GM19238 (cell line): ENCODE measurements around the gene CARD16.
"Not testable (repeated sequence)": the region's sequence is repeated elsewhere in the genome, so short reads cannot be mapped to it uniquely, and the experiment has no call there.

ENCODE experiments used
- DNase-seq: peaks from one replicate; pipeline ENCODE4 v3.0.0; 2011; ENCODE audit warnings: low spot score; ENCODE audit not compliant: insufficient read length

Gene CARD16

DNA sequence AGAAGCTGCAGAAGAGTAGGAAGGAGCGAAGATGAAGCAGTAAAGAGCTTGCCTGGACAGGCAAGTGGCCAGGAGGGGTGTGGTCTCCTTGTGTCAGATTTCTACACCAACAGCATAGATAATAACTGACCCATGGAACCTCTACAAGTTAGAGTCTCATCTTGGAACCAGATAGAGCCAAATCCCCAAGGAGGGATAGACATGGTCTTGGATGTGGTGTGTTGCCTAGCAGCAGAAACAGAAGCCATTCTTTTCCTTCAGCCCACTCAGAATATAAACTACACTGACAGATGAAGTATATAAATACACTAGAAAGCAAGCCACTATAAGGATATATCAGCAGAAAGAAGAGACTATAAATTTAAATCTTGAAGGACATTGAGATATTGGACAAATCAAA is 4.3 kb upstream of the CARD16 start:
- no peak for DNase-seq

DNA sequence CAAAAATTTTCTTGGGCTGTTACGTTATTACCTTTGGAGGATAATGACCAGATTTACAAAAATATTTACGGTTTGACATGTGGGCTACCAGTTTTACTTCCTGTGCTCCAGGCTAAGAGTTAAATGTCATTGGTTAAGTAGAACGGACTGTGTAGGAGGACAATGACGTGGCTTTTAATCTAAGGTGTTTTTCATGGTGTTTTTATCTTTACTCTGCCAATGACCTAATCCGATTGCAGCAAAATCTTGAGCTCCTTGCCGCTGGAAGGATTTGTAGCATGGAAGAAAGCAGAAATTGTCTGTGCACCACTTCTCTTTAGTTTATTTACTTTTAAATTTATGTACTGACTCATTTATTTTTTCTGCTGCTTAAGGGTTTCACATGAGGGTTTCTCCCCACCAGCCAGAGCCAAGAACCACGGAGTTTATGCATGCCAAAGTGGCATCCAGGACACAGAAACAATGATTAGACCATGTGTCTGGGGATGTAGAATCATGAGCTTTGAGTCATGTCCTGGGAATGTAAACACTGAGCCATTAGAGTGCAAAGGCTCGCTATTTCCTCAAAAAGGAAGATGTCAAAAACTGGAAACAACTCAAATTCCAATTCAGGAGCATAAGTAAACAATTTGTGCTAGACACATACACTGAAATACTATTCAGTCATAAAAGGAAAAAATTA is 1.9 kb upstream of the CARD16 start:
- no peak for DNase-seq

DNA sequence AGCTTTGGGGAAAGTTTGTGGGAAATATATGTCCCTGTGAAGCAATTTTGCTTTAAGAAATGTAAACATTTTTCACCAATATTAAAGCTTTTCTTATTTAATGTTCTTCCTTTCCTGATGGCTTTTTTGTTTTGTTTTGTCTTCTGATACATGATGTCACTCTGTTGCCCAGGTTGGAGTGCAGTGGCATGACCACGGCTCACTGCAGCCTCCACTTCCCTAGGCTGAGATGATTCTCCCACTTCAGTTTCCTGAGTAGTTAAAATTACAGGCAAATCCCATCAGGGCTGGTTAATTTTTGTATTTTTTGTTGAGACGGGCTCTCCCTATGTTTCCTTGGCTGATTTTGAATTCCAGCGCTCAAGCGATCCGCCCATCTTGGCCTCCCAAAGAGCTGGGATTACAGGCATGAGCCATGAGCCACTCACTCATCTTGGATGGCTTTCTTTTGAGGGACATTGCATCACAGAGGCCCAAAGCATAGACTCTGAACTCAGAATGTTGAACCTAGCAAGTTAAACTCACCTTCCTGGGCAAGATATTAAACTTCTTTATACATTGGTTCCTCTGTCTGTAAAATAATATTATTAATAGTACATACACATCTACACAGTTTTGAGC is 651 bp upstream of the CARD16 start:
- DNase-seq: no peak

DNA sequence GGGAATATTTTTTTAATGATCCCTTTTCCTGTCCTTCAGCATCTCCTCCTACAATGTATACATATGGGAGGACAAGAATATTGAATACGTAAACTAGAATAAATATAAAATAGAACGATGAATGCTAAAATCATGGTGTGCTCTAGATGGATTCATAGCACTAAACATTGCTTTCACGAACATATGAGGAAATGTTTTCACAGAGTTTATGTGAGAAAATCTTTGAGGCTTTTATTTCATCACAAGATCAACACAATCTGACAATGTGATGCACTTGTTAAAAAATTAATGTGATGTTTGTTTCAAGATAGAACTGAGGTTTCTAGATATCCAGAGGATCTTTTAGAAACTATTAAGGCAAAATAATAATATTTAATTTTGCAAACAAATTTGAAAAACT is 3.0 kb downstream of the CARD16 start:
- no peak for DNase-seq

DNA sequence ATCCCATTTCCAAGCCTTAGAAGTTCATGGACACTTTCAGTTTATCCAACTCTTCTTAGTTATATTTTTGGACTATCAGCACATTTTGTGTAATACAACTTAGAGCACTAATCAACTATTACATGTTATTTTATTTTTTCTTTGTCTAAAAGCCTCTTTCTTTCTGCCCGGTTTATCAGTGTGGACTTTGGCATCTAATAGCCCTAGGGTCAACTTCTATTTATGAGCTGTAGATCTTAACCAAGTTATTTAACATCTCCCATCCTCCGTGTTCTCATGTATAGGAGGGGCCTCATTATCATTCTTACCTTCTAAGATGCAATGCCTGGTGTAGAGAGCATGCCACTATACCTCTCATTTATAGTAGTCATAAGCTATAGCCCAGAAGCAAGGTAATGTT is 4.4 kb downstream of the CARD16 start:
- DNase-seq: no peak

DNA sequence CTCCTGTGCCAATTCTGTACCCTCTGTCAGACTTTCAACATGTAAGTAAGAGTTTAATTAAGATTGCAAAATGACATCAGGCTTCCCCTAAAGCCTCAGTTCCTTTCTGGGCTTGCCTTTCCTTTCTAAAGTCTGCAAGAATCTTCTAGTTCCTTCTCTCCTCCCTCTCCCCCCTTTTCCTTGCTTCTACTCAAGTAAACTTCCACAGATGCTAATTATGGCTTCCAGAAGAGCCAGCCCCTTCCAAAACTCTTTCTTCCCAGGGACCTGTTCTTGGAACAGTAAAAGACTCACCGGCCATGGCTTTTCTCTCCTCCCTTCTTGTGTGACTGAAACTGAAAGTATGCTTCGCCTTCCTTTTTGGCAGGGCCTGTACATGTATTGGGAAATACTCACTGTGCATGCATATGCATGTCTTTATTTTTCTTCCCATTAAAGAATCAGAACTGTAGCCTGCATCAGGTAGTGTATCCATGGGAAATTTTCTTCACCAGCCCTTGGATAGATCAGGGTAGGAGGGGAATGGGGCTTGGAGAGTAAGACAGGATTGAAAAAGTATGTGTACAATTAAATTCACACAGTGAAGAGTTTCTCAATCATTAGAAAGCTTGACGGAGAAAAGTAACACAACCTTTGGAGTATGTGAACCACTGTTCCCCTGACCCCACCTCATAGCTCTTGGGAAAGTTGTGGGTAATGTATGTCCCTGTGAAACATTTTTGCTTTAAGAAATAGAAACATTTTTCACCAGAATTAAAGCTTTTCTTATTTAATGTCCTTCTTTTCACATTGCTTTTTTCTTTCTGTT is 10.1 kb downstream of the CARD16 start, which contains the start of gene CASP1:
Gene CASP1 (minus strand): TSS at position 332 of the 808 bp plus-strand sequence. CDS start 31 bp downstream, at position 301.
- no peak for DNase-seq

DNA sequence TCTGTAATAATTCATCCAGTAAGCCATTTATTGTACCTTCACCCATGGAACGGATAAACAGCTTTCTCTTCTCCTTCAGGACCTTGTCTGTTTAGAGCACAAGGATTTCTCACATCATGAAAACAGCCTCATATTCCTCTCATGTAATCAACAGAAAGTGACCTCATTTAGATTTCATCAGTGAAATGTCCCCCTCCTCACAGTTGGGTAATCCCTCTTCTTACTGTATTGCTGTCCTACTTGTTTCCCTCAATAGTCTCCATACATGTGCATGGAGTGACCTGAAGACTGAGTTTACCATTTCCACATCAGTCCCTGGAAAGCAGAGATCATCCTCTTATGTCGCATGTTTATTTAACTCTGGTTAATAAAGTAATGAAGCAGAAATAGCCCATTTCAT is 10.7 kb downstream of the CARD16 start:
- not testable (repeated sequence) for DNase-seq

DNA sequence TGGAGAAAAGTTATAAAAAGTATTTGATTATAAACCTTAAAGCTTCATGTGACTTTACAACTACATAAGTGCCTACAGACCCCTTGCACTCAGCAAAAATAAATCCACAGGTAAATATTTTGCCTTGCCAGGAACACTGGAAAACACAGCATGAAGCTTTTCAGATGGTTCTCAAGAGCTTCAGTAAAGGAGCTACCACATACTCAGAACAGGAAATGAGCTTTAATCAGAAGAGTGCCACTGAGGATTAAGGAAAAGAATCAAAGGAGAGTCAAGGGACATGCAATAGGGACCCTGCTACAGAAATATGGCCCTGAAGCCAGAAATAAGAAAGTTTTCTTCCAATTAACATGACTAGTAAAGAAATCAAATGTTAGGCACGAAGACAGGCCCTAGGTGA is 11.4 kb downstream of the CARD16 start:
- DNase-seq: no peak

DNA sequence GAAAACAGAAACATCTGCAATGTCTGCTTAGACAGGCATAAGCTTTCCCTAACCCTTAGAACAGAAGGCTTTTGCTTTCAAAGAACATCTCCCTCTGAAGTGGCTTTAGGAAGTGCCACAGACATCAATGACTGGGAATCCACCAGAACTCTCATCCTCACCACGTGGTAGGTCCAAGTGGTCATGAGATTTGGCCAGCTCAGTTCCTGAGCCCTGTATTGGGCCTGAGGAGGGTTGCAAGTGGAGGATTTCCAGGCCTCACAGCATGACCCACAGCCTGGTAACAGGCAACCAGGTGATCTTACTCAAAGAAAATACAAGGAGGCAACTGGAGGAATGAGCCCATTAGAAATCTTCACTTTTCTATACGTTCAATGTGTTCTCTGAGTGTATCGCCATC is 11.8 kb downstream of the CARD16 start:
- no peak for DNase-seq

DNA sequence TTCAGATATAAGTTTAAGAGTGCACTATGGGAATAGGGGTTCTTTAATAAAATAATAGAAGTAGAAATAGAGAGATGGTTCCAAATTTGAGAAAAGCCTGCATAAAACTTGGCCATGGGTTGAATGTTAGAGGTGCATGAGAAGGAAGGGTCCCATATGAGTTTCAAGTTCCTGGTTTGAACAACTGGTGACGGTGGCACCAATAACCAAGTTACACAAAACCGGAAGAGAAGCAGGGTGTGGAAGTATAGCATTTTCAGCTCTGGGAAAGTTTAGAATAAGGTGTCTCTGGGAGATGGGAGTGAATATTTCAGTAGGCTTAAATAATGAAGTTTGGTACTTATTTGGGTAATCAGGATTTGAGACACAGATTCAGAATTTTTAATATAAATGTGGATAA is 12.6 kb downstream of the CARD16 start:
- DNase-seq: no peak

DNA sequence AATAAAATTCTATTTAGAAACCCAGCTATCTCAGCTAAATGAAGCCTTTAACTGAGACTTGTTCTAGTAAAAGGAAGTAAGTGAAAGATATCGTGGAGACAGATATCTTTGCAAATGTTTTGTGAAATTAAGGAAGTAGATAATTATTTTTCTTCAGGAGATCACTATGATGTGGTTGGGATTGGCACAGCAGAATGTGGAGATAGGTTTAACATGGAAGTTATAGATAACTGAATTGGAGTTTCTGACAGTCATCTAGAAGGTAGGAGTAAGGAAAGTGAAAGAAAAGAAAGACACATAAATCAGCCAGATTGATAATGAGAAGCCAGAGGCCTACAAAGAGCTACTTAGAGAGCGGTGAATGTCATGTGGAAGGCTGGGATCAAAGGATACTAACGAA is 17.5 kb downstream of the CARD16 start:
- no peak for DNase-seq

DNA sequence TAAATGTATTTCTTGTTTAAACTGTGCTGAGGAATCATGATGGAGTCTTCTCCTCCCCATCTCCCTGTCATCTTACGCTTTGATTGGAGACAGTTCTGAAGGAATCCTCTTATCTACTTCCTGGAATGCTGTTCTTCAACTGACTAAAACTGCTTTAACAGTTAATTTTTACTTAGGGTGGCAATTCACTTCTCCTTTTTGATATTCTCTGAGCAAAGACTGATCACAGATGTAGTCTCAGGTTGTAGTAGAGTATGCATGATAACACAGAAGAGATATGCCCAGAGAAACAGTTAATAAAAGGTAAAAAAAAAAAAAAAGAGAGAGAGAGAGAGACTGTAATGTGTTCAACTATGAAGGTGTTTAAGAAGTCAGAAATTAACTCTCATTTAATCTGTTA is 20.7 kb downstream of the CARD16 start:
- no peak for DNase-seq

DNA sequence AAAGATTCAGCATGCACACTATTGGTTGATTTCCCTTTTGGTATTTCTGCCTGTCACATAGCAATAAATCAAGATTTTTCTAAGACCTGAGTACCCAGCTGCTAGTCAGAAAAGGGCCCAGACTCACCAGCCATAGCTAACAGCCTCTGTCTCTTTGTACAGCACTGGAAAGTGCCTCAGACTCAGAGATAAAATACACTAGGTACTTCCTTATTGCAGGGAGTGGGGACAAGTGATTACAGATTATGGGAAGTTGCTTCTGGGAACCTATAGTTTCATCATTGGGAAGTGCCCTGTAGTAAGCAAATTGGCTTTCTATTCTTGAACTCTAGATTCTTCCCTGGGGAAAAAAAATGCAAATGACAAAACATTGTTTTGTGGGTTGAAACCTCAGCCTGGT is 22.1 kb downstream of the CARD16 start, which contains the start of gene CASP5:
Gene CASP5 (minus strand): TSS at position 166 of the 400 bp plus-strand sequence. CDS start 32 bp downstream, at position 134.
- no peak for DNase-seq

DNA sequence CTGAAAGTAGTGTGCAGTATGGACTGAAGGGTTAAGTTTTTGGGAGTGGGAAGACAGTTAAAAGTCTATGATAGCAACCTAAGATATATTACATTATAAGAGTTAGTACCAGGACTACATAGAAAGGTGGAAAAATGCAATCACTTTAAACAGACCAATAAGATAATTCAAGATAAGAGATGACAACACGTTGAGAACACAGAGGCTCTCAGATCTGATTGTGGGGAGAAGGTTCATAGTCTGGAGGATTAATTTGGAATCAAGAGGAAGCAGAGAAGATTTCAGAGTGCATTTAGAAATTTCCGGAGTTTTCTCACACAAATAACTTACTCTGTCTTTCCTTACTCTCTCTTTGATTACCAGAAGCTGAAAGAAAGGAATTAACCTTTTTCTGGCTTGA is 22.6 kb downstream of the CARD16 start:
- no peak for DNase-seq

DNA sequence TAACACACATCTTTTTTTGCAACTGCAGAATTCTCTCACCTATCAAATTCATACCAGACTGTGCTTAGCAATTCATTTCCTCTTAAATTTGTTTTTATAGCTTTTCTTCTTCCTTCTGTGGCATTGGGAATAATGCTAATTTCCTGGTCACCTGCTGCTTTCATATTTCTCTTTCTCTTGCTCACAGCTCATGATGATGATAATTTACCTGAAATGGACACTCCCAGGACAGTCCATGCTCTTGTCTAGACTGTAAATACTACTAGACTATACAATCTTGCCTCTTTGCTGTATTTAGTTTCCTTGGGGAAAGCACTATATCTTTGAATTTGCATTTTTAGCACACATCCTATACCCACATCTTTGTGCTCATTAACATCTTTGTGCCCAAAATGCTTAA is 37.7 kb downstream of the CARD16 start:
- no peak for DNase-seq

DNA sequence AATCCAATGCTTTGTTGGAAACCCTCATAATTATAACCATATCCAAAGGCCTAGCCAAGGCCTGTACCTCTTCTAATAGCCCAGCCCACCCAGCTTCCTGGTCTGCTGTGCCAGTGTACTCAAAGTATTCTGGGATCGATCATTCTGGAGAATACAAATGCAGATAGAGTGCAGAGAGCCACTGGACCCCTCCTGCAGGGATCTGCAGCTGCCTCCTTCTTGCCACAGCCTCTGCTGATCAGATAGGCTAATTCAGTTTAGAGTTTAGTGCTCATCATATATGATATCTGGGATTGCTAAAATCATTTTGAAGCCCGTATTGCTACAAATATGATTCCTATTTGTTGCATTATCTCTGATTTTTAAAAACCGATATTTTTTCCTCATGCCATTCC is 39.7 kb downstream of the CARD16 start:
- no peak for DNase-seq

DNA sequence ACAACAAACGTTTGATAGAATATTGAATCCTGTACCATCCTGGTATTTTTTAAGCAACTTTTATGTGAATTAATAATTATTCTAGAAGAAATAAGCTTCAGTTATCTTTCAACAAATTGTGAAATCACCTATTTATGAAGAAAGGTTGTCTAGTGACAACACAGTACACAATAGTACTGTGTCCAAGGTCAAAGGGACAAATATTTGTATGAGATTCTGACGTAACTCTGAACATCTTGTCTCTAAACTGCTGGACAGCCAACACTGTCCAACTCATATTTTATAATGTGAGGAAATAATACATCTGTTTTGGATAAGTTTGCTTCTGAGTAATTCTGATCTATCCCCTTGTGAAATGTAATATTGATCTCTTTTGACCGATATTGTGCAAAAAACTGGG is 41.1 kb downstream of the CARD16 start:
- DNase-seq: no peak

DNA sequence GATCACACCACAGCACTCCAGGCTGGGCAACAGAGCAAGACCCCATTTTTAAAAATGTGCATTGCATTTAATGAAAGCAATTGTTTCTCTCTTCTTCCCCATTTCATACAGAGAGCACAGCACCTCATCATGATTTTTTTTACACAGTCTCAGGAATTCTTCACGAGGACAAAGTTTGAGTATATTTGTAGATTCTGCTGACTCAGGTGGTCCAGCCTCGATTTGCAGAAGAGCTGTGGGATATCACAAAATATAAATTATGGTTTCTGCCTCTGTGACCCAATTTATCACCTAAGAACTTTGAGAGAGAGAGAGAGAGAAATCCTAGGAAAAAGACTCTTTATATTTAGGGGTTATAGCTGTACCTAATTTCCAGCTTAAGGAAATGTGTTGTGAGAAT is 42.0 kb downstream of the CARD16 start:
- DNase-seq: no peak

DNA sequence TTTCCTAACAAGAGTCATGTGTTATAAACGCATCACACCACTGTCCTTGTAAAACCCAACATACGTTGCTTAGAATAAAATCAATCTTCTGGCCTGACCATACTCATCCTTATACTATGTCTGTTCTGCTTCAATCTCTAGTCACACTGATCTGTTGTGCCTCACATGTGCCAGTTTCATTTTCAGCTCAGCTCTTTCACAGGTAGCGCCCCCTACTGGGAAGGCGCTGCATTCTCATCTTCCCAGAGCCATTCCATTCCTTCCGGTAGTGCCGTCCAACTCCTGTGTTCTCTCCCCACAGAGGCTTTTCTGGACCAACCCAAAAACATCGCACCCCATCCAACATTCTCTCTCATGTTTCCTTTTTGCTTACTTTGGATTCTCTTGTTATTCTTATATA is 44.3 kb downstream of the CARD16 start:
- DNase-seq: peak; percentile 2

DNA sequence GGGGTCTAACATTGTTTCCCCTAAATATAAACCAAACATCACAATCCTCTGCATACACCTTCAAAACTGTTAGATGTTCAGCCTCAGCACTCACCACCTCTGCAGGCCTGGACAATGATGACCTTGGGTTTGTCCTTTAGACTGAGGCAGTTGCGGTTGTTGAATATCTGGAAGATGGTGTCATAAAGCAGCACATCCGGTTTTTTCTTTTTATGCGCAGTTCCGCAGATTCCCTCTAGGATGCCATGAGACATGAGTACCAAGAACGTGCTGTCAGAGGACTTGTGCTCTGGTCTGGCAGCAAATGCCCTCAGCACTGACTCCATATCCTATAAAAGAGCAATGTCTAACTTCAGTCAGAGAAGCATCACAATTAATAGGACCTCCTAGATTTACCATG is 45.0 kb downstream of the CARD16 start:
- no peak for DNase-seq

DNA sequence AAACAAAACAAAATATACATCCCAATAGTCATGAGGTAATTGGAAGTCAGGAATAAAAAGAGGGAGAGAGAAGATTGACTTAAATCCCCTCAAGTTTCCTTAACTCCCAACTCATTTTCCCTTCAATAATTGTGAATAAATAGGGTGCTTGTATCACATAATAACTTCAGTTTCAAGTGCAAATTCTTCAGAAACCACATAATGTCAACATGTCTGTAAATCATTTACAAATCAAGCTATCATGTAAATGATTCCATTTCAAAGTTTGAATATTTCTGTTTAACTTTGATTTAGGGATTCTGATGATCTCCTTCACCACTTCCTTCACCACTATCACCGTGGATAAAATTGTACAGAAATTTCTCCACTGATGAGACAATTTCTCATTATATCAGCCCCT is 45.4 kb downstream of the CARD16 start:
- DNase-seq: no peak

DNA sequence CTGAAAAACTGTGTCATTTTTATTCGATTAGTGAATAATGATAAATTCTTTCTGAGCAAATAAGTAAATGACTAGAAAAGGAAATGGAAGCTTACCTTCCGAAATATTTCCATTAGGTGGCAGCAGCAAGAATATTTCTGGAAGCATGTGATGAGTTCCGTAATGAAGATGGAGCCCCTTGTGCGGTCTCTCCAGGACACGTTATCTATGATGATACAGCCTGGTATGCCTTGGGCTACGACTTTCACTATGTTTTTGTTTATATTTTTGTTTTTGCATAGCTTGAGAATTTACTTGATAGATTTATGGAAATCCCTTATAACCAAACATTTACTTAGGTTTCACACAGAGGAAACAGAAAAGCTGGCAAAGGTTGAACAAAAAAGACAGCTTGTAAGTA is 47.8 kb downstream of the CARD16 start:
- DNase-seq: no peak
